Smooth muscle cell (in vitro differentiated cells): ENCODE data around the gene CD28. TPM values are rescaled to one million over a fixed set of nuclear protein-coding genes. Genes with fewer than 3 reads are reported as not detected.
A peak's percentile ranks its signal among the peaks of the same experiment; 100 is the strongest.

Experiments used
- DNase-seq: peaks from one replicate; lab custom pipeline; 2025; ENCODE audit not compliant: unreplicated experiment; lab: John Stamatoyannopoulos, UW
- H2AFZ ChIP-seq: fragments of 200-600 bp; sonication (generic); 2 replicates; pipeline ENCODE4 v1.6.0; 2016; ENCODE audit warnings: antibody characterized with exemption, low read depth, mild to moderate bottlenecking
- H3F3A ChIP-seq: fragments of 200-600 bp; sonication (generic); 2 replicates; pipeline ENCODE4 v1.6.0; 2017; ENCODE audit warnings: antibody characterized with exemption, low read depth
- H3K27ac ChIP-seq: fragments of 200-600 bp; sonication (generic); 2 replicates; pipeline ENCODE4 v1.5.1; 2016; ENCODE audit warnings: low read depth, mild to moderate bottlenecking
- H3K27me3 ChIP-seq: fragments of 200-600 bp; sonication (generic); 2 replicates; pipeline ENCODE4 v1.6.1; 2016; ENCODE audit warnings: low read depth, mild to moderate bottlenecking
- H3K36me3 ChIP-seq: fragments of 200-600 bp; sonication (generic); 2 replicates; pipeline ENCODE4 v1.5.1; 2016; ENCODE audit warnings: low read depth
- H3K4me1 ChIP-seq: fragments of 200-600 bp; sonication (generic); 2 replicates; pipeline ENCODE4 v1.5.1; 2016; ENCODE audit warnings: low read depth
- H3K4me2 ChIP-seq: fragments of 200-600 bp; sonication (generic); 2 replicates; pipeline ENCODE4 v1.6.0; 2016; ENCODE audit warnings: mild to moderate bottlenecking
- H3K4me3 ChIP-seq: fragments of 200-600 bp; sonication (generic); 2 replicates; pipeline ENCODE4 v1.5.1; 2016; ENCODE audit warnings: mild to moderate bottlenecking
- H3K79me2 ChIP-seq: fragments of 200-600 bp; sonication (generic); 2 replicates; pipeline ENCODE4 v1.6.0; 2016; ENCODE audit warnings: low read depth, mild to moderate bottlenecking
- H3K9ac ChIP-seq: fragments of 200-600 bp; sonication (generic); 2 replicates; pipeline ENCODE4 v1.6.0; 2016; ENCODE audit warnings: low read depth
- H3K9me3 ChIP-seq: fragments of 200-600 bp; sonication (generic); replicated peaks from 2 replicates; pipeline ENCODE4 v1.5.1; 2016; ENCODE audit warnings: low read depth
- H4K20me1 ChIP-seq: fragments of 200-600 bp; sonication (generic); 2 replicates; pipeline ENCODE4 v1.6.0; 2016; ENCODE audit warnings: low read depth
- CTCF ChIP-seq: fragments of 200-600 bp; sonication (generic); IDR thresholded peaks from 2 replicates; pipeline ENCODE4 v1.5.1; 2017; ENCODE audit warnings: borderline replicate concordance, mild to moderate bottlenecking, antibody characterized with exemption; ENCODE audit not compliant: insufficient read depth, poor library complexity, severe bottlenecking
- WGBS: methylation state at CpG from one replicate; pipeline ENCODE4 v1.1.7; 2016; ENCODE audit warnings: low lambda C conversion rate; 5-methylcytosine and 5-hydroxymethylcytosine counted together
- polyA plus RNA-seq: library from polyadenylated mRNA; unstranded; fragments of >200 nt; fragmentation: Nextera tagmentation; extraction: Ambion mirVana; gene quantifications from 2 replicates; pipeline ENCODE4 v1.2.1, GENCODE V29; 2016
- total RNA-seq: library from RNA; depleted of rRNA; stranded (reverse); fragments of >200 nt; gene quantifications from 2 replicates; pipeline ENCODE4 v1.2.3, GENCODE V29; 2014

Gene CD28
- total and polyA plus RNA-seq, 2 experiments from 2014 or later: not detected

- peak overlapping the region; percentile 84 for H3K9ac ChIP-seq
- no peaks in the 10 kb centered on the region for H3F3A ChIP-seq
- H3K79me2 ChIP-seq: no peaks in the 10 kb centered on the region
- H3K27ac ChIP-seq: peak overlapping the region; percentile 96
- H3K36me3 ChIP-seq: no peaks in the 10 kb centered on the region
- H2AFZ ChIP-seq: peak overlapping the region; percentile 26
- no peaks in the 10 kb centered on the region for H3K27me3 ChIP-seq
- H3K4me2 ChIP-seq: peak overlapping the region; percentile 59
- no peaks in the 10 kb centered on the region for H4K20me1 ChIP-seq
- H3K9me3 ChIP-seq: no peaks in the 10 kb centered on the region
- no peak for DNase-seq
- 66% methylated on average over 5 of the region's 5 CpGs for WGBS
- H3K4me3 ChIP-seq: no peak overlapping the region
- TF ChIP-seq CTCF: no peak
- peaks cover 8% of the 10 kb centered on the region for H3K4me1 ChIP-seq
Observed at GRCh38 chr2:203685081-203685621, 21.3 kb upstream of the CD28 start.

- Histone ChIP-seq H4K20me1 (no peaks in the 10 kb centered on the region), H2AFZ (peak overlapping the region; percentile 26), H3K4me1 (peaks cover 8% of the 10 kb centered on the region), H3K9me3 (no peaks in the 10 kb centered on the region), H3K4me2 (peak overlapping the region; percentile 59), H3K27ac (peak overlapping the region; percentile 96), H3K36me3 (no peaks in the 10 kb centered on the region), H3K27me3 (no peaks in the 10 kb centered on the region), H3K9ac (peak overlapping the region; percentile 84), H3K79me2 (no peaks in the 10 kb centered on the region), H3K4me3 (no peak overlapping the region), H3F3A (no peaks in the 10 kb centered on the region)
- TF ChIP-seq CTCF: no peak
- WGBS: 96% methylated on average over 4 of the region's 4 CpGs
- no peak for DNase-seq
Observed at GRCh38 chr2:203685789-203686420, 20.5 kb upstream of the CD28 start.

- H3K27ac ChIP-seq: no peak overlapping the region
- no peak for DNase-seq
- H3K4me3 ChIP-seq: no peak overlapping the region
- H3K9me3 ChIP-seq: no peaks in the 10 kb centered on the region
- no peaks in the 10 kb centered on the region for H3F3A ChIP-seq
- H2AFZ ChIP-seq: no peak overlapping the region
- TF ChIP-seq CTCF: no peak
- peaks cover 8% of the 10 kb centered on the region for H3K4me1 ChIP-seq
- H4K20me1 ChIP-seq: no peaks in the 10 kb centered on the region
- H3K4me2 ChIP-seq: no peak overlapping the region
- H3K9ac ChIP-seq: no peak overlapping the region
- H3K79me2 ChIP-seq: no peaks in the 10 kb centered on the region
- H3K36me3 ChIP-seq: no peaks in the 10 kb centered on the region
- H3K27me3 ChIP-seq: no peaks in the 10 kb centered on the region
- 81% methylated on average over 2 of the region's 2 CpGs for WGBS
Observed at GRCh38 chr2:203687165-203687564, 19.3 kb upstream of the CD28 start.

- Histone ChIP-seq H3K9me3 (no peaks in the 10 kb centered on the region), H3K36me3 (no peaks in the 10 kb centered on the region), H3K79me2 (no peaks in the 10 kb centered on the region), H3F3A (no peaks in the 10 kb centered on the region), H3K4me2 (no peak overlapping the region), H3K4me1 (peaks cover 8% of the 10 kb centered on the region), H3K9ac (no peak overlapping the region), H2AFZ (no peak overlapping the region), H4K20me1 (no peaks in the 10 kb centered on the region), H3K27ac (no peak overlapping the region), H3K27me3 (no peaks in the 10 kb centered on the region), H3K4me3 (no peak overlapping the region)
- TF ChIP-seq CTCF: no peak
- DNase-seq: no peak
- 41% methylated on average over 4 of the region's 4 CpGs for WGBS
Observed at GRCh38 chr2:203688798-203689197, 17.6 kb upstream of the CD28 start.
